ENCODE results near the gene AASDH.

Gene AASDH

DNA sequence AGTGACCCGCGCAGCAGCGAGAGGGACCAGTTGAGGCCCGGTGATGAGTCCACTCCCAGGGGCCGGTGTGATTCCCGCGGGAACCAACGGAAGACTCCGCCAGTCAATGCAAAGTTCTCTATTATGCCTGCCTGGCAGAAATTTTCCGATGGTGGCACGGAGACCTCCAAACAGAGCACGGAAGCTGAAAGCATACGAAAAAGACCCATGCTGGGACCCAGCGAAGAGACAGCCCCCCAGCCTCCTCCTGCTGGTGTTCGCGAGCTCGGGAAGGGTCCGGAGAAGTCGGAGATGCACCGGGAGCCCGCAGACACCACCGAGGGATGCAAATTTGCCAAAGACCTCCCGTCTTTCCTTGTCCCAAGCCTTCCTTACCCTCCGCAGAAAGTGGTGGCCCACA, 71.7 kb downstream of the AASDH start:
- no peak for TF ChIP-seq CTCF (IDR thresholded peaks at IDR 0.05)
- no peak for TF ChIP-seq ZFX (IDR thresholded peaks at IDR 0.05; ENCODE audit: borderline replicate concordance)
- H3K27ac ChIP-seq = no peak overlapping the region

DNA sequence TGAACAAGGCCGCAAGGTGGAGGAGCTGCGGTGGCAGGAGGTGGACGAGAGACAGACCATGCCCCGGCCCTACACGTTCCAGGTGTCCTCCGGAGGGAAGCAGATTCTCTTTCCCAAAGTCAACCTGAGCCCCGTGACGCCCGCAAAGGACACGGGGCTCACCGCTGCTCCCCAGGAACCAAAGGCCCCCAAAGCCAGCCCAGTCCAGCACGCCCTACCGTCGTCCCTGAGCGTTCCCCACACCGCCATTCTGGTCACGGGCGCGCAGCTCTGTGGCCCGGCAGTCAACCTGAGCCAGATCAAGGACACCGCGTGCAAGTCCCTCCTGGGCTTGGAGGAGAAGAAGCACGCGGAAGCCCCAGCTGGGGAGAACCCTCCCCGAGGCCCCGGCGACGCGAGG, 72.2 kb downstream of the AASDH start:
- TF ChIP-seq ZFX (IDR thresholded peaks at IDR 0.05; ENCODE audit: borderline replicate concordance) (no peak), CTCF (IDR thresholded peaks at IDR 0.05) (no peak)
- H3K27ac ChIP-seq = no peak overlapping the region

DNA sequence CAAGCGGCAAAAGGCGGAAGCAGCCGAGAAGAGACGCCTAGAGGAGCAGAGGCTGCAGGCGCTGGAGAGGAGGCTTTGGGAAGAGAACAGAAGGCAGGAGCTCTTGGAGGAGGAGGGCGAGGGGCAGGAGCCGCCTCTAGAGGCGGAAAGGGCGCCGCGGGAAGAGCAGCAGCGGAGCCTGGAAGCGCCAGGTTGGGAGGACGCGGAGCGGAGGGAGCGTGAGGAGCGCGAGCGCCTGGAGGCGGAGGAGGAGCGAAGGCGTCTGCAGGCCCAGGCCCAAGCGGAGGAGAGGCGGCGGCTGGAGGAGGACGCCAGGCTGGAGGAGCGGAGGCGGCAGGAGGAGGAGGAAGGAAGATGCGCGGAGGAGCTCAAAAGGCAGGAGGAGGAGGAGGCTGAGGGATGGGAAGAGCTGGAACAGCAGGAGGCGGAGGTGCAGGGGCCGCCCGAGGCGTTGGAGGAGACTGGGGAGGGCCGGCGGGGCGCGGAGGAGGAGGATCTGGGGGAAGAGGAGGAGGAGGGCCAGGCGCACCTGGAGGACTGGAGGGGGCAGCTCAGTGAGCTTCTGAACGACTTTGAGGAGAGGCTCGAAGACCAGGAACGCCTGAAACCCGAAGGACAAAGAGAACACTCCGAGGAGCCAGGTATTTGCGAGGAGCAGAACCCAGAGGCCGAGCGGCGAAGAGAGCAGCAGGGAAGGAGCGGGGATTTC, 72.9 kb downstream of the AASDH start:
- TF ChIP-seq ZFX (IDR thresholded peaks at IDR 0.05; ENCODE audit: borderline replicate concordance) (no peak), CTCF (IDR thresholded peaks at IDR 0.05) (no peak)
- H3K27ac ChIP-seq = no peak overlapping the region

- H3K27ac ChIP-seq = no peak overlapping the region
- no peak for TF ChIP-seq ZFX (IDR thresholded peaks at IDR 0.05; ENCODE audit: borderline replicate concordance)
- no peak for TF ChIP-seq CTCF (IDR thresholded peaks at IDR 0.05)
These were observed 74.2 kb downstream of the AASDH start for GRCh38 chr4:56313132-56313531.

- TF ChIP-seq CTCF (IDR thresholded peaks at IDR 0.05) (no peak), ZFX (IDR thresholded peaks at IDR 0.05; ENCODE audit: borderline replicate concordance) (no peak)
- H3K27ac ChIP-seq = no peak overlapping the region
These were observed 75.9 kb downstream of the AASDH start for GRCh38 chr4:56311299-56311975.

DNA sequence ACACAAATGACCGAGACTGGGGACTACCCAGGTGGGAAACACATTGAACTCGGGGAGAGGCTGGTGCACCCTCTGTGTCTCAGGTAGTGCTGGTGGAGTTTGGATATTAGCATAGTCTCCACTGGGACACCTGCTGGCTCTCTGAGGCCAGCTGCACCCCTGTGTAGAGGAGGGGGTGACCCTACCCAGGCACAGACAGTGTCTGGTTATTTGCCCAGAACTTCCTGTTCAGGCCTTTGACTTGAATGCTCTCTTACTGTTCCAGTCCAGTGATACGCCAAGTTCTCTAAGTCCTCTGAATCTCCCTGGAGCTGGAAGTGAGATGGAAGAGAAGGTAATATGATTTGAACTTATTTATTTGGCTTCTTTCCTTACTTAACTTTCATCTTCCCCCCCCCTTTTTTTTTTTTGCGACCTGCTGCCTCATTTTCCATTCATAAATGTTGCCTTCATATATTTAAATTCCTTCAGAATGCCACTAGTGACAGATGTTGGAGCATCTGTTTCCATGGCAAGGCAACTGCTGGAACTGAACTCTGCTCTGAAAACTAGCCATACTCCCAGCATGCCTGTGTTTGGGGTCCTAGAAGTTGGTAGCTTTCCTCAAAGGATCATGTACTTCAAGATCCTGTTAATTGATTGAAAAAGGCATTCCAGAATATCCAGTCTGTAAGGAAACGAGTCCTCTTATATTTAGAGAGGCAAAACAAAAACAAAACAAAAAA, 76.7 kb downstream of the AASDH start:
- no peak for TF ChIP-seq ZFX (IDR thresholded peaks at IDR 0.05; ENCODE audit: borderline replicate concordance)
- H3K27ac ChIP-seq = no peak overlapping the region

GRCh38 chr4:56308384-56308783, 78.9 kb downstream of the AASDH start:
- no peak overlapping the region for H3K27ac ChIP-seq
- TF ChIP-seq ZFX (IDR thresholded peaks at IDR 0.05; ENCODE audit: borderline replicate concordance) (no peak), CTCF (IDR thresholded peaks at IDR 0.05) (no peak)

All from 22Rv1 (cell line).